ENCODE results near the gene GLRA1.
A peak's percentile ranks its signal among the peaks of the same experiment; 100 is the strongest.
"Not testable (repeated sequence)": the region's sequence is repeated elsewhere in the genome, so short reads cannot be mapped to it uniquely, and the experiment has no call there.

The GLRA1 gene

DNA sequence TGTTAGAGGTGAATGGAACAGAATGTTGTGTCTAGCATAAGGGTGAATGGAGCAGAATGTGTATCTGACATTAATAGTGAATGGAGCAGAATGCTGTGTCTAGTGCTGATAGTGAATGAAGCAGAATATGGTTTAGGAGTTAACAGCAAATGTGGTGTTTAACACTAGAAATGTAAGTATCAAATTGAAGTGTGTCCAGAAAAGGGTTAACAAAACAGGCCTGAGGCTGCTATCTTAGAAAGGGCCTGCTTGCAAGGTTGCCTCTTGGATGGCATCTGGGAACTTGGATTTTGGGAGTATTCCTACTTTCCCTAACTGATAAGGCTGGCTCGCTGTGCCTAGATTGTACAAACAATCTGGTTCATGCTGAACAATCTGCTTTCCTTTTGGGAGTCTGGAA lies 76.8 kb downstream of the GLRA1 start:
- DNase-seq (ENCODE audit: low read depth), result no peak
- TF ChIP-seq, protein P1, sequence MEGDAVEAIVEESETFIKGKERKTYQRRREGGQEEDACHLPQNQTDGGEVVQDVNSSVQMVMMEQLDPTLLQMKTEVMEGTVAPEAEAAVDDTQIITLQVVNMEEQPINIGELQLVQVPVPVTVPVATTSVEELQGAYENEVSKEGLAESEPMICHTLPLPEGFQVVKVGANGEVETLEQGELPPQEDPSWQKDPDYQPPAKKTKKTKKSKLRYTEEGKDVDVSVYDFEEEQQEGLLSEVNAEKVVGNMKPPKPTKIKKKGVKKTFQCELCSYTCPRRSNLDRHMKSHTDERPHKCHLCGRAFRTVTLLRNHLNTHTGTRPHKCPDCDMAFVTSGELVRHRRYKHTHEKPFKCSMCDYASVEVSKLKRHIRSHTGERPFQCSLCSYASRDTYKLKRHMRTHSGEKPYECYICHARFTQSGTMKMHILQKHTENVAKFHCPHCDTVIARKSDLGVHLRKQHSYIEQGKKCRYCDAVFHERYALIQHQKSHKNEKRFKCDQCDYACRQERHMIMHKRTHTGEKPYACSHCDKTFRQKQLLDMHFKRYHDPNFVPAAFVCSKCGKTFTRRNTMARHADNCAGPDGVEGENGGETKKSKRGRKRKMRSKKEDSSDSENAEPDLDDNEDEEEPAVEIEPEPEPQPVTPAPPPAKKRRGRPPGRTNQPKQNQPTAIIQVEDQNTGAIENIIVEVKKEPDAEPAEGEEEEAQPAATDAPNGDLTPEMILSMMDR (conservative IDR thresholded peaks at IDR 0.05; ENCODE audit: control insufficient read depth, insufficient read depth, low read depth, low read length), result no peak
- H3K4me3 ChIP-seq (ENCODE audit: control insufficient read depth, low read depth, low read length), result no peak overlapping the region

DNA sequence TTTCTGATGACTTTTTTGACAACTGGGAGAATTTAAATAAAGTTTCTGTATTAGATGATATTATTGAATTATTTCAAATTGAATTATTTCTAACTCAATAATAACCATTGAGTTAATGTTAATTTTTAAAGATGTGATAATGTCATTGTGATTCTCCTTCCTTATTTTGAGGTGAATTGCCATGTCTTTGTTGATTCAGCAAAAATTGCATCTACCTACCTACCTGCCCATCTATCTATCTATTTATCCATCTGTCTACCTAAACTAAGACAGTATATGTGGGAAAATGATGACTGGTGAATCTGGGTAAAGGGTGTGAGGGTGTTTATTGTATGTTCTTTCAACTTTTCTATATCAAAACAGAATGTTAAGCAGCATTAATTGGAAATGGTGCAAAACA lies 77.9 kb downstream of the GLRA1 start:
- TF ChIP-seq, protein P1 (conservative IDR thresholded peaks at IDR 0.05; ENCODE audit: control insufficient read depth, insufficient read depth, low read depth, low read length), result no peak
- DNase-seq (ENCODE audit: low read depth), result no peak

DNA sequence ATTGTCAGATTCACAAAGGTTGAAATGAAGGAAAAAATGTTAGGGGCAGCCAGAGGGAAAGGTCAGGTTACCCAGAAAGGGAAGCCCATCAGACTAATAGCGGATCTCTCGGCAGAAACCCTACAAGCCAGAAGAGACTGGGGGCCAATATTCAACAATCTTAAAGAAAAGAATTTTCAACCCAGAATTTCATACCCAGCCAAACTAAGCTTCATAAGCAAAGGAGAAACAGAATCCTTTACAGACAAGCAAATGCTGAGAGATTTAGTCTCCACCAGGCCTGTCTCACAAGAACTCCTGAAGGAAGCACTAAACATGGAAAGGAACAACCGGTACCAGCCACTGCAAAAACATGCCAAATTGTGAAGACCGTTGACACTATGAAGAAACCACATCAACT lies 91.8 kb downstream of the GLRA1 start:
- not testable (repeated sequence) for DNase-seq (ENCODE audit: low read depth)

More for the DNA sequence above, 77.9 kb downstream of the GLRA1 start:
- H3K4me3 ChIP-seq (ENCODE audit: control insufficient read depth, low read depth, low read length), result no peak overlapping the region

DNA sequence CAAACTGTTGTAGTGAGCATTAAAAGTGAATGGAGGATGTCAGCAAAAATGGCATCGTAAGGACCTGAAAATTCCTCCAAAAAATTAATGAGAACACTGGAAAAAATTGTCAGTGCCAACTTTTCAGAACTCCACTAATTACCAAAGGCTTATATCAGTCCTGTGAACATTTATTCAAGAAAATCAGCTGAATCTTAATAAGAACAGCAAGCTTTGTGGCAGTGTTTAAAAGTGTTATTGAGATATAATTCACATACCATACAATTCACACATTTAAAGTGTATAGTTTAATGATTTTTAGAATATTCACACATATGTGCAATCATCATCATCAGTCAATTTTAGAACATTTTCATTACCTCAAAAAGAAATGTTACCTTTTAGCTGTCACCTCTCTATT lies 95.3 kb downstream of the GLRA1 start:
- H3K4me3 ChIP-seq (ENCODE audit: control insufficient read depth, low read depth, low read length), result no peak overlapping the region
- DNase-seq (ENCODE audit: low read depth), result no peak
- TF ChIP-seq, protein P1 (conservative IDR thresholded peaks at IDR 0.05; ENCODE audit: control insufficient read depth, insufficient read depth, low read depth, low read length), result no peak

More for the DNA sequence above, 91.8 kb downstream of the GLRA1 start:
- not testable (repeated sequence) for H3K4me3 ChIP-seq (ENCODE audit: control insufficient read depth, low read depth, low read length)

DNA sequence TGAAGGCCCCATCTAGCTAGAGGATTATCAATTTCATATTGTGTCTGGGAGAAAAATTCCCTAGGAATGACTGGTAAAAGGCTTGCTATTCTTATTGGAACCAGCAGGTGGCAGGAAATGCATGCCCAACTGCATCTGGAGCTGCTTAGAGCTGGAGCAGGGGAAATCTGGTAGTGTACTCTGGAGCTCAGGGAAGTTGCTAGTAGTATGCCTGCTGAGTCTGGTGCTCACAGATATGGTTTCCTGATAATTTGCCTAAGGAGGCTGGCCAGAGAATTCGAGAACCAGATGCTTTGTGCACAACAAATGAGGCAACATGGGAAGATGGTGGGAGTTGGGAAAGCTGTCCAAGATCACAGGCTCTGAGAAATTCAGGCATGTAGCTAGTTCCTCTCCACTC lies 99.2 kb downstream of the GLRA1 start:
- TF ChIP-seq, protein P1 (conservative IDR thresholded peaks at IDR 0.05; ENCODE audit: control insufficient read depth, insufficient read depth, low read depth, low read length), result peak; percentile 92
- DNase-seq (ENCODE audit: low read depth), result peak; percentile 75
- H3K4me3 ChIP-seq (ENCODE audit: control insufficient read depth, low read depth, low read length), result no peak overlapping the region

DNA sequence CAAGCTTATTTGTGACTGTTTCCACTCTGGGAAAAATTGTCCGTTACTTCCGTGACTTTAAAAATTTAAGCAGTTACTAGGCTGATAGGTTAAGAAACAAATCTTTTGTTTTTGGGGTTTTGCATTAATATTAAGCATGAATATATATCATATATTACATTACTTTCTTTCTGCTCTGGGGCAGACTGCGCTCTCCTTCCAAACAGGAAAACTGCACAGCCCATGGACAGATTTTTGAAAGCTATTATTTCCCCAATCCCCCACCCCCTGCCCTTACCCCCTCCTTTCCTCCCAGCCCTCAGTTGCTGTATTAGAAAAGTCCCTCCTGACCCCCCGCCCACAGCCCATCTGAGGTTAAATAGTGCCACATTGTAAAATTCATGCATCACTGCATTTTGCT lies 102.5 kb downstream of the GLRA1 start:
- TF ChIP-seq, protein P1 (conservative IDR thresholded peaks at IDR 0.05; ENCODE audit: control insufficient read depth, insufficient read depth, low read depth, low read length), result no peak
- no peak overlapping the region for H3K4me3 ChIP-seq (ENCODE audit: control insufficient read depth, low read depth, low read length)
- DNase-seq (ENCODE audit: low read depth), result no peak

DNA sequence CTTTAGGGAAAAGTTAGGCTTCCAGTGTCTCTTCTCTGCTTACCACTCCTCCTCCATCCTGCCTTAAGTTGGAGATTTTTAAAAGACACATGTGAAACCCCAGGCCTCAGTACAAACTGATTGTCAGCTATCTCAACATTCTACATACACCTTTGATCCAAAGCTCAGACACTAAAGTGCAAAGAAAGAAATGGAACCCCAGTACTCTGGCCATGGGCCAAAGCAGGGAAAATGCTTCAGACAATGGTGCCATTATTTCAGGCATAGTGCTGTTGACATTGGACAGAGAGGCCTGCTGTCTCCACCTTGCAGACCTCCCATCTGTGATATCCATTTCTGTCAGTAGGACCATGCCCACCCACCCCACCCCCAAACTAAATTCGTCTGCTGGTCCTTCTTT lies 103.7 kb downstream of the GLRA1 start:
- DNase-seq (ENCODE audit: low read depth), result no peak
- TF ChIP-seq, protein P1 (conservative IDR thresholded peaks at IDR 0.05; ENCODE audit: control insufficient read depth, insufficient read depth, low read depth, low read length), result no peak
- no peak overlapping the region for H3K4me3 ChIP-seq (ENCODE audit: control insufficient read depth, low read depth, low read length)

Data from fibroblast of mammary gland (primary cell).